H1 (cell line): ENCODE data around the gene CHRNA9. TPM values are rescaled to one million over a fixed set of nuclear protein-coding genes. Genes with fewer than 3 reads are reported as not detected.

Experiments
- CEBPB ChIP-seq: IDR thresholded peaks from 2 replicates; pipeline ENCODE4 v1.6.1; 2012; ENCODE audit warnings: low read depth, low read length
- EZH2 ChIP-seq: fragments of 200-600 bp; sonication (generic); IDR thresholded peaks from 2 replicates; pipeline ENCODE4 v1.7.1; 2012; ENCODE audit warnings: low read depth, mild to moderate bottlenecking, moderate library complexity, low read length, inconsistent platforms; ENCODE audit not compliant: severe bottlenecking
- JUN ChIP-seq: IDR thresholded peaks from 2 replicates; pipeline ENCODE4 v1.6.1; 2011; ENCODE audit warnings: low read depth, mild to moderate bottlenecking, improper control_type of control experiment, low read length
- polyA plus RNA-seq, 7 experiments: library from polyadenylated mRNA; depleted of rRNA in 3 of 7; stranded (reverse) in 5 of 7; unstranded in 2 of 7; fragments of >200 nt in 5 of 7; fragments of 200-250 nt in 2 of 7; gene quantifications; 1 replicate in 5 of 7; 2 replicates in 1 of 7; 4 replicates in 1 of 7; pipeline versions ENCODE4 v1.2.1 to v1.2.3, GENCODE V29; 2011 to 2013; ENCODE audit warnings: missing spikeins in 2 of 7, mixed read lengths in 2 of 7
- total RNA-seq: library from RNA; stranded (reverse); fragmentation: NEBNext Ultra II Directional; extraction: Animal tissue kit (Norgen Biotek cat#: 25700); gene quantifications from 2 replicates; pipeline ENCODE4 v1.2.1, GENCODE V29; 2021

CHRNA9 gene
- total and polyA plus RNA-seq, 2 of the 8 experiments (the other 6 are each of a cell fraction or from before 2014, with no cell fraction given): 1.4 to 3.3 TPM

GRCh38 chr4:40311811-40312346 is 23.3 kb upstream of the CHRNA9 start (continued):
- TF ChIP-seq EZH2: no peak
- TF ChIP-seq JUN: no peak
- TF ChIP-seq CEBPB: no peak
